ENCODE results near the gene LXN. TPM values are rescaled to one million over a fixed set of nuclear protein-coding genes. Genes with fewer than 3 reads are reported as not detected.

The LXN gene
- total and polyA plus RNA-seq, 2 of the 8 experiments (the other 6 are each of a cell fraction or from before 2014, with no cell fraction given): 3.2 to 4.7 TPM

GRCh38 chr3:158700559-158700958 lies 28.1 kb upstream of the LXN start (continued):
- TF ChIP-seq CBX5 (IDR thresholded peaks at IDR 0.05; ENCODE audit: low read depth, low read length) (no peak), CBX8 (IDR thresholded peaks at IDR 0.05; ENCODE audit: borderline replicate concordance, low read depth, low read length) (no peak), SAP30 (IDR thresholded peaks at IDR 0.05; ENCODE audit: insufficient read depth, insufficient replicate concordance, low read length) (no peak)

Data from H1 (cell line).